K562 treated with DMSO at 1 percent for 24 hours (cell line): ENCODE data around the gene DNAJC9. TPM values are rescaled to one million over a fixed set of nuclear protein-coding genes. Genes with fewer than 3 reads are reported as not detected.

Experiments
- total RNA-seq: library from RNA; unstranded; fragments of 300-600 nt; gene quantifications from 2 replicates; pipeline ENCODE4 v1.2.3, GENCODE V29; 2022; ENCODE audit warnings: low read depth; ENCODE audit not compliant: insufficient read depth

DNAJC9 gene
- 71.1 and 74.8 TPM in 2 replicates for total RNA-seq

DNA sequence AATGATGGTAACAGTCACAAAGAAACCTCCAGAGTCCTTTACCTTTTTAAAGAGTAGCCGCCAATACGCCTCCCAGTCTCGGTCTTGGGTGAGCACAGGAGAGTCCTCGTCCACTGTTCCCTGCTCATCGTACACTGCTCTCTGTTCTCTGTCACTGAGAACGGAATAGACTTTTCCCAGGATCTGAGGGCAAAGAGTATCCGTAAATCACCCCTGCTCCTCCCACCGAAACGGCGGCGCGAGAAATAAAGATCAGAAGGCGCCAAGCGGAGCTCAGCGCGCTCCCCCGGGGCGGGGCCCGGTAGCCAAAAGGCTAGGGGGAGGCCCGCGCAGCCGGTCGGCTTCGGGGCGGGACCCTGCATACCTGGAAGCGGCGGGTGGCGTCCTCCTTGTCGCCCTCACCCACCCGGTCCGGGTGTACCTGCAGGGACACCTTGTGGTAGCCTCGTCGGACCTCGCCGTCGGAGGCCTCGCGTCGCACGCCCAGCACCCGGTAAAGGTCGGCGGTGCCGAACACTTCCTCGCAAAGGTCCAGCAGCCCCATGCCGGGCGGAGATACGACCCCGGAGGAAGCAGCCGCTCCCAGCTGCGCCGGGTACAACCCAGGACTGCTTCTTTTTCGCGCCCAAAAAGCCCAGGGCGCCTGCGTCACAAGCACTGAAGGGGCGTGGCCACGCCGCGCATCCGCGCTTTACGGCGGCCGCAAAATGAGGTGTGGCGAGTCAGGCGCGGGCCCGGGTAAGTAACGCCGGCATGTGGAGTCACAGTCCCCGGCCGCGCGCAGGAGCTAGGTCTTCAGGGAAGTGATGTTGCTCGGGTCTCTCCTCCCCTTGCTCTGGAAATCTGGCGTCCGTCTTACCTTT lies at the start of gene DNAJC9:
Gene DNAJC9 (minus strand): TSS at position 610 of the 863 bp plus-strand sequence. CDS start 66 bp downstream, at position 544.

DNA sequence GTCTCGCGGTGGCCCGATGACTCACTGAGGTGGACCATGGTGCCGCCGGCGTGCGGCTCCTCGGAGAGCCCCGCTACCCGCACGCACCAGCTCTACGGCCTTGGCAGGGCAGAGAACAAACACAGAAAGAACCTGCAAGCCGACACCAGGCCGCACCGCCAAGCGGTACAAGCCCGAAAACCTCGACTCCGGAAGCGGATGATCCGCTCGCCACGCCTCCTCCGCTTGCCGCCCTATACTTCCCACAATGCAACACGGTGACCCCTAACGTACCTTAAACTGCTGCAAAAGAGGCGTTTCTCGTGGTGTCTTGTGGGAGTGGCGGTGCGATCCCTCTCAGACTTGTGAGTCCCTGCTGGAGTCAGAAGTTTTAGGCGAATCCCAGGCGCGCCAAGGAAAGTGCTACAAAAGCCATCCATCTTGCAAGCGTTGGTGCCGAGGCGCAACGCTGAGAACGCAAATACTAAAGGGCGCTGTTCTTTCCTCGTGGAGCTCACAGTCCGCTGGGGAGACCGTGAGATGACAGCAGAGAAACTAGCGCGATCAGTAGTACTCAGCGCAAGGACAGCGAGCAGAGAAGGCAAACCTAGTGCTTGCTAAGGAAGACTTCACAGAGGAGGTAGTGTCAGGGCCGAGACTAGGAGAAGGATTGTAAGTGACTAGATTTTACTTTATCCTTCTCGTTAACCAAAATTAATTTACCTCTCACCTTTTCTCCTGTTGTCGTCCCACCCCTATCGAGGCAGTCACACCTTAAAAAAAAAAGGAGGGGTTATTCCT lies 5.6 kb upstream of the DNAJC9 start, which contains the start of gene MRPS16:
Gene MRPS16 (minus strand): TSS at position 200 of the 780 bp plus-strand sequence. CDS start 162 bp downstream, at position 38.

Other genes with a start within 250 kb of the DNAJC9 start
- gene P4HA1, start 150.4 kb downstream of the DNAJC9 start, total RNA-seq = 23.9 and 27.2 TPM in 2 replicates
- gene NUDT13, start 136.8 kb downstream of the DNAJC9 start, total RNA-seq = 2.0 and 3.7 TPM in 2 replicates
- gene ECD, start 79.2 kb downstream of the DNAJC9 start, total RNA-seq = 20.2 and 23.1 TPM in 2 replicates
- gene FAM149B1, start 79.1 kb downstream of the DNAJC9 start, total RNA-seq = 12.7 and 16.2 TPM in 2 replicates
- 67.9 and 69.5 TPM in 2 replicates for gene MRPS16, start 5.4 kb upstream of the DNAJC9 start, total RNA-seq
- 3.0 and 3.3 TPM in 2 replicates for gene CFAP70, start 111.6 kb upstream of the DNAJC9 start, total RNA-seq
- gene ANXA7, start 166.8 kb upstream of the DNAJC9 start, total RNA-seq = 96.4 and 114 TPM in 2 replicates
- 1.2 and 1.4 TPM in 2 replicates for gene MSS51, start 186.3 kb upstream of the DNAJC9 start, total RNA-seq
- 15.2 and 15.4 TPM in 2 replicates for gene PPP3CB, start 248.8 kb upstream of the DNAJC9 start, total RNA-seq